Dedifferentiated amniotic fluid mesenchymal stem cell (primary cell): ENCODE data around the gene PRRX1.

Source experiments
- DNase-seq: peaks from one replicate; pipeline ENCODE4 v3.0.0-alpha.2; 2016; ENCODE audit errors: extremely low spot score

Gene PRRX1

DNA sequence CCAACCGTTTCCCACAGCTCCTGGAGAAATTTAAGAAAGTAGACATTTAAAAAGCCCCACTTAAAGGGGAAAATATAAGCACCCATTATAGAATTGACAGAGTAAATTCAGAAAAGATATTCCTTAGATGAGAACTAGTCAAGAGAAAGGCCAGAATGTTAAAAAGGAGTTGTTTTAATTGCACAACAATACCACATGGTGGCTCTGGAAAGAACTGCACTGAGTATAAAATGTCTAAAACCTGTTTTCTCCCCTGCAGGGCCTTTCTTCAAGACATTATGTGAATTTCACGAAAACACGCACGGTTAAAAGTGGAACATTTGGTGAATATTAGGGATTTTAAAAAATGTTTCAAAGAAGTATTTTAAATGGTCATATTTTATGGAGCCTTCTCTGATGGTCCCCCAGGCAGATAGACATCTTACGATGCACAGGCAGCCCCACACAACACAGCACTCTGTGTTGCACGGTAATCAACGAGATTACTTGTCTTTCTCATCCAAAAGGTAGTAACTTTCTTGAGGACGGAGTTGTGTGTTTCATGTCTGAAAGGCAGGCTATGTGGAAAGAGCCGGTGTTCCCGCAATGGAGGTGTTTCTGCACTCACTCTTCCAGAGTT, 101.9 kb downstream of the PRRX1 start:
- DNase-seq, result peak; percentile 61

DNA sequence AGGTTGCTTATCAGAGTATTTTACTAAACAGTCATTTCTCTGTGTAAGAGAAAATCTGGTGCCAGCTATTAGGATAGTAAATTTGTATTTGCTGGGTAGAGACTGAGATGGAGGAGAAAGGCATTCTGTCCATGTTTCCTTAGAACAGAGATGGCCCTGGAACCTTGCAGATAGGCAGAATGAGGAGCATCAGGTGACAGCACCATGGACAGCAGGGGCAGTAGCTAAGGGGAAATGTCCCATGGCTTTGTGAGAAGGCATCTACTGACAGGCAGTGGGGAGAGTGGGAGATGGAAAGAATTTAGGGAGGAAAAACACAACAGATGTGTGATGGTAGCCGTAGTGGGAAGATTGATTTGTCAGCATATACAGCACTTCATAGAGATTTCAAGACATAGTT, 105.0 kb downstream of the PRRX1 start:
- DNase-seq, result no peak

DNA sequence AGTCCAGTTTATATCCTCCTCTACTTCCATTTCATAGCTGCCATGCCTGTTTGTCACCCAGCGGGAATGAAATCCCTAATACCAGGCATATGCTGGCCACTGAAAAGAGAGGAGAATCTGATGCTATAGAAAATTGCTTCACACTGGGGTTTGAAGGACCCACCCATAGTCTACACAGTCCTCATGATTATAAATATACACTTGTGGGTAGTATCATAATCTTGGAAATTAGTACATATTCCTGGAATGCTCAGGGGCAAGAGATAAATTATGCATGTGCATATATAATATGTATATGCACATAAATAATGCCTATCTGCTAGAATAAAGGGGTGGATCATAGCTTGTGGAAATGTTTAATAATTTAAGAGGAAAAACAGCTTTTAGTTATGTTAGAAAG, 105.8 kb downstream of the PRRX1 start:
- DNase-seq, result no peak

DNA sequence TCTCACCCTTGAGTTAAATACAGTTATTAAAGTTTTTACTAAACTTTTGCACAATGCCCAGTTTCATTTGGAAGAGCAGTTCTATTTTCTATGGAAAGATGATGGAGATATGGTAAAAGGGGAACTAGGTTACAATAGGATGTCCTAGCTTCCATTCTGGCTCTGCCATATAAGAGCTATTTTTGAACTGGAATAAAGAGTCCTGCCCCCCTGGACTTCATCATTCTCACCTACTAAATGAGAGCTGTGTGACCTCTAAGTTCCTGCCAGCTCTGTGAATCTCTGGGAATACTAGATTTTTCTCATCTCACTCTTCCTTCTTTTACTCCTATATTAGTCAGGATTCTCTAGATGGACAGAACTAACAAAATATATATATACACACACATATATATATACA, 106.3 kb downstream of the PRRX1 start:
- DNase-seq, result no peak

DNA sequence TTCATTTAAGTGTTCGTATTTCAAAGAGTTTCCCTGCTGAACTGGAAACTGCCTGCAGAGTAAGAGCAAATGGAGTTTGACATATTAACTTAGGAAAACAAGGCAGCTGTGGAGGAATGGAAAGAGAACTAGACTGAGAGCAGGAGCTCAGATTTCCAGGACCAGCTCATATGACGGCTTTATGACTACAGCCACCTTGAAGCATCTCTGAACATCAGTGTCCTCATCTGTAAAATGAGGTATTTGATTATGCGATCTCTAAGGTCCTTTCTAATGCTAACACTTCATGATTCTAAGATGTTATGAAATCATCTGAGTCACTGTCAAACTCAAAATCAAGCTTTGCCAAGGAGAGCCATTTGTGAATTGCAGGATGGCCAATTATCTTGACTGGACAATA, 112.3 kb downstream of the PRRX1 start:
- no peak for DNase-seq

DNA sequence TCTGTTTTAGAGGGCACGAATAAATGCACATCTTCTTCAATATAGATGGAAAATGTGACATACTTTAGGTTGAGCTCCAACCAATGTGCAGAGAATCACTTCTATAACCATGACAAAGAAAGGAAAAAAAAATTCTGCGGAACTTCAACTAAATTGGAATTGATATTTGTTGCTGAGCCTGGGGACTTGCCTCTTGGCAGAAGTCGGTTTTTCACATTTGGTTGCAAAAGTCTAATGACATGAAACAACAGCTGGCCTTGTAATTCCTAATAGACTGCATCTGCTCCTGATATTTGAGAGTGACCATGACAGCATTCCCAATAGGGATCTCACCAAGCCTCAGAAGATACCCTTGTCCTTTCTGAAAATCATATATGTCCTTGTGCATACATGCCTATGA, 112.8 kb downstream of the PRRX1 start:
- DNase-seq, result peak; percentile 55
